HepG2 (cell line): ENCODE data around the gene DOCK3. TPM values are rescaled to one million over a fixed set of nuclear protein-coding genes. Genes with fewer than 3 reads are reported as not detected.
"Not testable (repeated sequence)": the region's sequence is repeated elsewhere in the genome, so short reads cannot be mapped to it uniquely, and the experiment has no call there.

ENCODE experiments used
- ATAC-seq: fragments of 200-7000 bp; cut with Tn5 transposase; 3 replicates; pipeline ENCODE4 v1.9.1; 2020; ENCODE audit warnings: mild to moderate bottlenecking, moderate library complexity
- BruUV-seq: library from RNA; stranded (reverse); fragments of 400-500 nt; replicated peaks from 2 replicates; lab custom pipeline; 2021; lab: Mats Ljungman, UMichigan
- CTCF ChIA-PET: fragments of 300-600 bp; formaldehyde crosslinking; extraction: SDS; loops from one replicate; lab custom pipeline; 2021; ENCODE audit warnings: low total read pairs, inconsistent platforms, low intra/inter-chr PET ratio; lab: Yijun Ruan, JAX
- POLR2A ChIA-PET: fragments of 350-600 bp; sonication (Branson Sonifier 250); formaldehyde crosslinking; loops from one replicate; lab custom pipeline; 2020; ENCODE audit warnings: antibody characterized with exemption, inconsistent platforms; lab: Yijun Ruan, JAX
- DNase-seq: peaks from one replicate; pipeline ENCODE4 v3.0.0-alpha.2; 2015; ENCODE audit warnings: low spot score
- FAIRE-seq: peaks from 3 replicates; lab custom pipeline; 2011; peaks lifted over from hg19 to GRCh38; lab: Jason Lieb, UNC
- H2AFZ ChIP-seq: one replicate; pipeline ENCODE4 v1.6.1; 2011; ENCODE audit warnings: low read length, inconsistent platforms
- H3K27ac ChIP-seq: fragments of 300-600 bp; 3 replicates; pipeline ENCODE4 v1.8.0; 2011; ENCODE audit warnings: mixed run types, mild to moderate bottlenecking, mixed read lengths, low read length, inconsistent platforms; ENCODE audit not compliant: insufficient read depth; ENCODE audit errors: extremely low read length
- H3K27me3 ChIP-seq, 2 experiments: fragments of 200-600 bp in 1 of 2; 2 replicates in 1 of 2; 3 replicates in 1 of 2; pipeline versions ENCODE4 v1.6.0 to v1.8.0; 2011; ENCODE audit warnings: low read length in 2 of 2, mild to moderate bottlenecking in 2 of 2, moderate library complexity in 2 of 2, inconsistent platforms in 1 of 2; ENCODE audit not compliant: insufficient read depth in 2 of 2, control insufficient read depth in 1 of 2
- H3K36me3 ChIP-seq, 2 experiments: fragments of 200-600 bp in 1 of 2; replicated peaks in 1 of 2; 2 replicates in 1 of 2; 3 replicates in 1 of 2; pipeline versions ENCODE4 v1.5.1 to v1.8.0; 2011; ENCODE audit warnings: low read length in 2 of 2, inconsistent platforms in 1 of 2; ENCODE audit not compliant: insufficient read depth in 2 of 2, control insufficient read depth in 1 of 2
- H3K4me1 ChIP-seq: 2 replicates; pipeline ENCODE4 v1.5.1; 2012; ENCODE audit warnings: low read length, inconsistent platforms; ENCODE audit not compliant: insufficient read depth
- H3K4me2 ChIP-seq: 2 replicates; pipeline ENCODE4 v1.6.0; 2011; ENCODE audit warnings: low read depth, low read length, inconsistent platforms
- H3K4me3 ChIP-seq, 3 experiments: fragments of 200-600 bp in 1 of 3; sonication (generic), shearing (Covaris generic) in 1 of 3; replicated peaks in 1 of 3; 2 replicates each; pipeline ENCODE4 v1.5.1; 2011 to 2016; ENCODE audit warnings: low read length in 3 of 3, inconsistent platforms in 2 of 3, low read depth in 2 of 3, mild to moderate bottlenecking in 2 of 3, control low read depth in 1 of 3, mixed read lengths in 1 of 3; ENCODE audit not compliant: insufficient read depth in 1 of 3
- H3K79me2 ChIP-seq: one replicate; pipeline ENCODE4 v1.6.1; 2011; ENCODE audit warnings: low read length, inconsistent platforms; ENCODE audit not compliant: insufficient read depth
- H3K9ac ChIP-seq: 2 replicates; pipeline ENCODE4 v1.6.0; 2011; ENCODE audit warnings: mild to moderate bottlenecking, low read depth, low read length, inconsistent platforms; ENCODE audit not compliant: insufficient read depth
- H3K9me3 ChIP-seq: 2 replicates; pipeline ENCODE4 v1.5.1; 2012; ENCODE audit warnings: mild to moderate bottlenecking, low read length
- H4K20me1 ChIP-seq: 2 replicates; pipeline ENCODE4 v1.6.0; 2011; ENCODE audit warnings: inconsistent platforms, mild to moderate bottlenecking, low read length, moderate library complexity; ENCODE audit not compliant: insufficient read depth
- IRF9 ChIP-seq: sonication (generic); formaldehyde crosslinking; IDR thresholded peaks from 2 replicates; pipeline ENCODE4 v1.8.0; 2022; ENCODE audit warnings: missing genetic modification reagents, mild to moderate bottlenecking, borderline replicate concordance
- KDM5A ChIP-seq: fragments of 200-600 bp; sonication (generic); IDR thresholded peaks from 2 replicates; pipeline ENCODE4 v1.7.0; 2018; ENCODE audit warnings: antibody characterized with exemption, mild to moderate bottlenecking, low read length, borderline replicate concordance
- NR3C1 ChIP-seq: sonication (generic); formaldehyde crosslinking; IDR thresholded peaks from 2 replicates; pipeline ENCODE4 v1.4.0; 2020; ENCODE audit warnings: missing genetic modification reagents
- ZBTB42 ChIP-seq: sonication (generic); formaldehyde crosslinking; IDR thresholded peaks from 2 replicates; pipeline ENCODE4 v1.5.0; 2020; ENCODE audit warnings: mild to moderate bottlenecking, missing genetic modification reagents
- ZNF260 ChIP-seq: sonication (generic); formaldehyde crosslinking; IDR thresholded peaks from 2 replicates; pipeline ENCODE4 v1.4.0; 2020; ENCODE audit warnings: missing genetic modification reagents, low read depth, mild to moderate bottlenecking, borderline replicate concordance
- ZNF724P ChIP-seq: sonication (generic); formaldehyde crosslinking; IDR thresholded peaks from 2 replicates; pipeline ENCODE4 v1.8.0; 2022; ENCODE audit warnings: missing genetic modification reagents, borderline replicate concordance
- WGBS: methylation state at CpG from one replicate; pipeline ENCODE4 v1.1.6; 2017; ENCODE audit warnings: low lambda C conversion rate; 5-methylcytosine and 5-hydroxymethylcytosine counted together
- in situ Hi-C: cut with HindIII; loops from 2 replicates; pipeline ENCODE4 v1.10.0; 2017; ENCODE audit warnings: low pct_unique_long_range_greater_than_20kb; ENCODE audit not compliant: extremely low pct_ligation_motif_present
- intact Hi-C: fragments of 100-400 bp; cut with micrococcal nuclease; formaldehyde crosslinking; loops from one replicate; pipeline ENCODE4 v1.10.0; 2022; ENCODE audit not compliant: unreplicated experiment
- polyA plus RNA-seq, 8 experiments: library from polyadenylated mRNA; depleted of rRNA in 3 of 8; stranded (reverse) in 7 of 8; unstranded in 1 of 8; fragments of >200 nt; fragmentation: Illumina TruSeq in 4 of 8; extraction: Trizol in 4 of 8; gene quantifications; 2 replicates each; pipeline versions ENCODE4 v1.2.1 to v1.2.3, GENCODE V29; 2011 to 2016; ENCODE audit warnings: low read depth in 4 of 8, missing spikeins in 1 of 8, mixed read lengths in 1 of 8; ENCODE audit not compliant: insufficient read depth in 1 of 8
- total RNA-seq, 5 experiments: library from RNA; depleted of rRNA; stranded (reverse); fragments of >200 nt; fragmentation: Illumina TruSeq; extraction: Trizol; gene quantifications; 2 replicates each; pipeline ENCODE4 v1.2.3, GENCODE V29; 2016; ENCODE audit warnings: low read depth in 1 of 5

DOCK3 gene
- total and polyA plus RNA-seq, 2 of the 13 experiments (the other 11 are each of a cell fraction or from before 2014, with no cell fraction given) = not detected

DNA sequence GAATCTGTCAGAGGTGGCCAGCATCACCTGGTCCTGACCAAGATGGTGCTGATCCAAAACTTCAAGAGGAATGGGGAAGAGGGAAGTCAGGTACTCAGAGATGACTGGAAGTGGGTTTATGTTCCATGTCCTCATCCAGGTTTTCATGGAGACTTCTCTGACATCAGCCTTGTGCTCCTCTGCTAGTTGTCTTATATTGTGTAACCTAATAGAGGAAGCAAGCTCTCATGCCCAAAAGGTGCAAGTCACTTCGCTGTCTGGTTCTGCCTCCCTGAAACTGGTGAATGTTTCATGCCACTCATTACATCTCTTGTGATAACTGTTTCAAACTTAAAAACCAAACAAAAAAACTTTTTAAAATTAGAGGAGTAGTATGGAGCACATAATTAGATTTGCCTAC is 583.1 kb downstream of the DOCK3 start:
- Histone ChIP-seq H3K9ac (no peak overlapping the region), H3K27me3 (peaks cover 4 to 30% of the 10 kb centered on the region in 2 experiments; a peak in 4 of 5 replicates), H3K9me3 (no peaks in the 10 kb centered on the region), H3K79me2 (no peaks in the 10 kb centered on the region), H3K4me3 (no peak overlapping the region), H2AFZ (no peak overlapping the region), H3K4me2 (no peak overlapping the region), H3K36me3 (no peaks in the 10 kb centered on the region), H4K20me1 (no peaks in the 10 kb centered on the region), H3K27ac (no peak overlapping the region), H3K4me1 (no peaks in the 10 kb centered on the region)
- 5% methylated on average over 1 of the region's 1 CpG for WGBS
- CTCF ChIA-PET = no interaction called here
- BruUV-seq = no TSS peak
- DNase-seq (no peak), FAIRE-seq (no peak), ATAC-seq (no peak)
- POLR2A ChIA-PET = no interaction called here
- TF ChIP-seq IRF9 (no peak), ZNF724P (CRISPR knock-in tag) (no peak), KDM5A (no peak), ZBTB42 (no peak), ZNF260 (CRISPR knock-in tag) (no peak), NR3C1 (no peak)
- intact Hi-C loops (no loop called here), in situ Hi-C loops (no loop called here)

GRCh38 chr3:51264166-51264565 is 589.4 kb downstream of the DOCK3 start:
- POLR2A ChIA-PET, H3K4me3 ChIP-seq, CTCF ChIA-PET, H3K9me3 ChIP-seq, H2AFZ ChIP-seq, H3K27ac ChIP-seq, ATAC-seq, FAIRE-seq, intact Hi-C loops, in situ Hi-C loops, H3K9ac ChIP-seq, H3K36me3 ChIP-seq, H4K20me1 ChIP-seq, DNase-seq, H3K4me1 ChIP-seq, H3K79me2 ChIP-seq, BruUV-seq, H3K4me2 ChIP-seq: not testable (repeated sequence)
- H3K27me3 ChIP-seq = peaks cover 1 to 15% of the 10 kb centered on the region in 2 experiments; a peak in 3 of 5 replicates
- WGBS = 31% methylated on average over 4 of the region's 4 CpGs
